ENCODE results near the gene KLK7. TPM values are rescaled to one million over a fixed set of nuclear protein-coding genes. Genes with fewer than 3 reads are reported as not detected.

KLK7 gene
- total RNA-seq, result not detected in 2 replicates

DNA sequence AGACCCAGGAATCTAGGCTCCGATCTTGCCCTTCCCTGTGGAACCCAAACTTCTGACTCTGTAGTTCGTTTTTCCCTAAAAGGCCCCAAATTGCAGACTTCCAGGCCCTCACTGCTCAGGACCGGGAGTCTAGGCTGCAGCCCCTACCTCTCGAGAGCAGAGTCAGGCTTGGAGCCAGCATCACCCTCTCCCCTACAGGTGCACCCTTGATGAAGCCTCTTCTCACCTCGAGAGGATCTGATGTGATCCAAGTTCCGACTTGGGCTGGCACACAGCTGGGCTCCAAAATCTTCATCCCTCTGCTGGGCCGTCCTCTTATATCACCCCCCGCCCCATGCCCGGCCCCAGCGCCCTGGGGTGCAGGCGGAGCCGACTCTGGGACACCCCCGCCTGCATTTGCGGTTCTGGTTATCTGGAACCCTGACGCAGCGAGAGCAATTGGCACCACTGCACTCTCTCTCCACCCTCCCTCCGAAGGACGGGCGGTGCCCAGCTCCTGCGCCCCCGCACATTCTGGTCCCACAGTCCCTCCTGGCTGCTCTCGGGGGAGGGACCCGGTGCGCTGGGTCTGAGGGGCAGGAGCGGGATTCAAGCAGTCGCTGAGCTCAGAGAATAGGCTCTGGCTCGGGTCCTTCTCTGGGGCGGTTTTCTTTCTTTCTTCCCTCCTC lies at the start of gene KLK7:
Gene KLK7, minus strand, starts transcription at position 293 of the 668 bp plus-strand sequence. CDS start 1,518 bp downstream, outside the sequence.

DNA sequence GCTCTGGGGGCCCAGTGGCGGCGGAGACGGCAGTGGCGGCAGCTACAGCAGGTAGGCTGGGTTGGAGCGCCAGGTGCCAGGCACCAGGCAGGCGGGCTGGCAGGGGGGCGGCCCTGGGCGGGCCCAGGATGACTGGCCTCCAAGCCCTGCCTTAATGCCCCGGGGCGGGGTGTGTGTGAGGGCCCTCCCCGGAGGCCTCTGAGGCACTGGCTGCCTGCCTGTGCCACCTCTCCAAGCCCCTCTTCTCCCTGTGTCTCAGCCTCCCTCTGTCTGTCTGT lies 42.8 kb upstream of the KLK7 start, which contains the start of gene KLK11:
Gene KLK11, minus strand, starts transcription at position 63 of the 278 bp plus-strand sequence. CDS start 985 bp downstream, outside the sequence.

DNA sequence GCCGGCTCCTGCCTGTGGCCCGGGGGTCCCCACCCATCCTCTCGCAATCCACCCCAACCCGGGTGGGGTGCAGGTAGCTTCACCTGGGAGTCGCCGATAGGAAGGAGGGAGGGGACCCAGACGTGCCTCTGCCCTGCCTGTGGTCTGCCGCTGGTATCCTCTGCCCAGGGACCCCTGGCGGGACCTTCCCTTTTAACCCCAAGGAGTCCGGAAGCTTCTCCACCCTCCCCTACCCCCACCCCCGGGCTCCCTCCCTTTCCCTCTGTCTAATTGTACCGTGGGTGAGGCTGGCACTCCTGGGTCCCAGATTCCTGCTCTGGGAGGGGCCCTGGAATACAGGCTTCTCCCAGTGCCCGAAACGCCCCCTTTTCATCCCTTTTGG lies 35.8 kb upstream of the KLK7 start, which contains the start of gene KLK10:
Gene KLK10, minus strand, starts transcription at position 166 of the 382 bp plus-strand sequence. CDS start 579 bp downstream, outside the sequence.

DNA sequence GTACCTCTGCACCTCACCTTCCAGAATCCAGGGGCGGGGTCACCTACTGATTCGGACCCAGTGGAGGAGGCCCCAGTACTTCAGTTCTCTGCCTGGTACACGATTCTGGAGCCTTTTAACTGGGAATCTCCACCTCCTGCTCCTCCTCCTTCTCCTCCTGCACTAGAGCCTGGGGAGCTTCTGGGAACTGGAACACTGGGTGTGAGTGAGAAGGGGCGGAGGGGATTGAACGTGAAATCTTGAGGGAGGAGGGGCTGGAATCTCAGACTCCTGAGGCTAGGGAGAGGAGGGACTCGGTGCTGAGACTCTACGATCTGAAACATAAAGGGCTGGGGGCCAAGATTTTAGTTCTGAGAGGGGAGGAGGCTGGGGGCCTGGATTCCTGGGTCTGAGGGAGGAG lies 17.8 kb upstream of the KLK7 start, which contains the start of gene KLK8:
Gene KLK8, minus strand, starts transcription at position 90 of the 400 bp plus-strand sequence. CDS start 437 bp downstream, outside the sequence.

DNA sequence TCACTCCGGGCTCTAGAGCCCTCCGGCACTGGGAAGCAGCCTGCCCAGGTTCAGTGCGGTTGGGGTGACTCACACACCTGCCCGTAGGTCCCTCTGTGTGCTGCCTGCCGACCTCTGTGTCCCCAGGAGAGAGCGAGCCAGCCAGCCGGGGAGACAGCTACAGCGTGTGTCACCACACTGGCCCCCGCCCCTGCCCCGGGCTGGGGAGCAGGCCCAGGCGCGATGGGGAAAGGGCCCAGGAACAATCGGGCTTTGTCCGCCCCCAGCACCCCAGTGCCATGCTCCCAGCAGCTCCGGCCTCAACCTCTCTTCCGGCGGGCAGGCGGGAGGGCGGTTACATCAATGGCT lies 14.3 kb downstream of the KLK7 start, which contains the start of gene KLK6:
Gene KLK6, minus strand, starts transcription at position 179 of the 348 bp plus-strand sequence. CDS start 1,487 bp downstream, outside the sequence.

DNA sequence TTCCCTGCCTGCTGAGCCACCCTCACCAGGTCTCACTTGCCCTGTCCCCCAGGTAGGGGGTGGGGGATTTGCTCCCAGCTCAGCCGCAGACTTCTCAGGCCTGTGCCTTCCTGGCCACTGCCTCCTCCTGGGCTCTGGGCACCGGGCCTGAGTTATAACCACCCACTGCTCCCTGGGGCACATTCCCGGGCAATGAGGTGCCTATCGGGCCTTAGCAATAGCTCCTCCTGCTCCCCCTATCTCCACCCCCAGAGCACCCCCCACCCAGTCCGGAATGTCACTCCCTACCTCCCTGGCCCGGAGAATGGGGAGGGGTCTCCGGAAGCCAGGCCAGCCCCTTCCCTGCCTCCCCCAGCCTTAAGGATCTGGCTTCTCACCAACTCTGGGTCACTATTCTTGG lies 30.8 kb downstream of the KLK7 start, which contains the start of gene KLK5:
Gene KLK5, minus strand, starts transcription at position 129 of the 400 bp plus-strand sequence. CDS start 381 bp downstream, outside the sequence.

Other genes starting within 250 kb of the KLK7 start
- not detected in 2 replicates for gene GPR32, start 213.5 kb downstream of the KLK7 start, total RNA-seq
- not detected in 2 replicates for gene ACP4, start 193.5 kb downstream of the KLK7 start, total RNA-seq
- not detected in 2 replicates for gene KLK1, start 160.1 kb downstream of the KLK7 start, total RNA-seq
- not detected in 2 replicates for gene KLK15, start 150.3 kb downstream of the KLK7 start, total RNA-seq
- gene KLK3, start 129.0 kb downstream of the KLK7 start, total RNA-seq, result not detected in 2 replicates
- gene KLK2, start 110.5 kb downstream of the KLK7 start, total RNA-seq, result not detected in 2 replicates
- gene KLK4, start 72.5 kb downstream of the KLK7 start, total RNA-seq, result not detected in 2 replicates
- not detected in 2 replicates for gene KLK5, start 30.9 kb downstream of the KLK7 start, total RNA-seq
- gene KLK6, start 14.3 kb downstream of the KLK7 start, total RNA-seq, result not detected in 2 replicates
- not detected in 2 replicates for gene KLK8, start 17.7 kb upstream of the KLK7 start, total RNA-seq
- gene KLK10, start 35.8 kb upstream of the KLK7 start, total RNA-seq, result 1.4 TPM in 1 of 2 replicates, not detected in the other
- gene KLK11, start 42.7 kb upstream of the KLK7 start, total RNA-seq, result 0.93 TPM in 1 of 2 replicates, not detected in the other
- not detected in 2 replicates for gene KLK12, start 51.1 kb upstream of the KLK7 start, total RNA-seq
- not detected in 2 replicates for gene KLK13, start 81.2 kb upstream of the KLK7 start, total RNA-seq
- 0.12 TPM in 1 of 2 replicates, not detected in the other for gene KLK14, start 99.0 kb upstream of the KLK7 start, total RNA-seq
- 17.4 and 25.4 TPM in 2 replicates for gene CTU1, start 124.5 kb upstream of the KLK7 start, total RNA-seq
- not detected in 2 replicates for gene SIGLEC9, start 141.0 kb upstream of the KLK7 start, total RNA-seq
- gene SIGLEC7, start 158.4 kb upstream of the KLK7 start, total RNA-seq, result not detected in 2 replicates
- gene CD33, start 241.2 kb upstream of the KLK7 start, total RNA-seq, result not detected in 2 replicates

All from pericardium fibroblast (primary cell).